GM08714 (cell line): ENCODE data around the gene ELOA2.
"Not testable (repeated sequence)": the region's sequence is repeated elsewhere in the genome, so short reads cannot be mapped to it uniquely, and the experiment has no call there.

ENCODE experiments used
- H3K4me3 ChIP-seq: fragments of 200-500 bp; sonication (Bioruptor generic); 2 replicates; pipeline ENCODE4 v1.5.1; 2014; ENCODE audit warnings: mild to moderate bottlenecking, low read length, inconsistent platforms

ELOA2 gene

GRCh38 chr18:47023769-47024465, 11.5 kb downstream of the ELOA2 start:
- not testable (repeated sequence) for H3K4me3 ChIP-seq

DNA sequence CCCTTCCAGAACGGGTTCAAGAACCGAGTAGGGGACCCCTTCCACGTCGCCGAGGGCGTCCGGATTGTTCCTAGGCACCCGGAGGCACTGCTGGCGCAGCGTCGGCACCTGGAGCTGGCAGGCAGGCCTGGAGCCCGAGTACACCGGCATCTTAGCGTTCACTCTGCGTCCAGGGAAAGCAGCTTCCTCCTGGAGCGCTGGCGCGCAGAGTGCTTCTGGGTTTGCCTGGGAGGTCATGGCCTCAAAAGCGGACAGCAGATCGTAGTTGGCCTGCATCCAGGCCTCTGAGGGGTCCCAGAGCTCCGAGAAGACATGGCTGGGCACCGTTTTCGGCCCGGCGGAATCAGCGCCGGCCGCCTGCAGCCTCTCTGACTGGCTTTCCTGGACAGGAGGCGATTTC, 12.6 kb downstream of the ELOA2 start:
- not testable (repeated sequence) for H3K4me3 ChIP-seq

GRCh38 chr18:47020757-47021156, 14.7 kb downstream of the ELOA2 start:
- H3K4me3 ChIP-seq: not testable (repeated sequence)

DNA sequence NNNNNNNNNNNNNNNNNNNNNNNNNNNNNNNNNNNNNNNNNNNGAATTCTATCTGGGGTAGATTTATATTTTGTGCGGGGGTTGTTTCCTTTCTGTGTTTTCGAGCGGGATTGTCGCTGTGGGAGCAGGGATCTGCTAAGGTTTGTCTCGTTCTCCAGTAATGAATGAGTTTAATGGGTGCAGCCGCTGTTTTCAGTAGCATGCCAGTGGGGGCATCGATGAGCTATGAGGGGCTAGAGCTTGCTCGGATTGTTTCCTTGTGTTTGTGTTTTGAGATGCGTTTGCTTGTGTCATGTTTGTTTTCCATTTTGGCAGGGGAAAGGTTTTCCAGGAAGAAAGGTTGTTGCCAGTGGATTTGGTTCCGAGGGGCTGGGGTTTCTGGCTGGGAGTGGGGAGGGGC, 15.6 kb downstream of the ELOA2 start:
- not testable (repeated sequence) for H3K4me3 ChIP-seq
